HG02840 (cell line): ENCODE measurements around the gene PAQR3.

Experiments
- ATAC-seq: cut with Tn5 transposase; IDR thresholded peaks from one replicate; pipeline ENCODE4 v1.9.1; 2021; ENCODE audit warnings: mild to moderate bottlenecking, moderate library complexity, moderate number of reproducible peaks; ENCODE audit not compliant: unreplicated experiment, low FRiP score

The PAQR3 gene

DNA sequence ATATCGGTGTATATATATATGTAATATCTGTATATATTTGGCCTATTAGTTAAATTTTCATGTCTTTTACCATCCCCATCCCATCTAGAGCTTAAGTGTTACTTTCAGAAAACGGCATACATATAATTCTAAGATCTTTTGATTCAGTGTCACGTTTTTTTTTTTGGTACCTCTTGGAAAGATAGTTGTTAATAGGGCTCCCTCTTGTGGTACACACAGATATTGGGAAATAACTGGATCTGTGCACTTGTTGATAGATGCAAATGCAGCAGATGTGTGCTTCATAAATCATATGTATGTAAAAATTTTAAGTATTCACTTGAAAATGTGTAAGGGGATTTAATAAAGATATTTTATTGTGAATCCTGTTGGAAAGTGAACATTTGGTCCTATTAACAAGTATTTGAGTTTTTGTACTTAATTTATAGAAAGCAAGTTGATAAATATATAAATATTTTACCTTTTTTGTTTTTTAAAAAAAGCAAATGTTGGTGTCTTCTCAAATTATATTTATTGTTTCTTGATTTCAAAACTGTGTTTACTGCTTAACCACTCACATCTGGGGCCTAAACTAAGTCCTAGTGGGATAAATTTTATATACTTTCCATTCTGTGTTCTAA, 74.7 kb downstream of the PAQR3 start:
- no peak for ATAC-seq

- no peak for ATAC-seq
Measured at GRCh38 chr4:78863991-78864390, 75.2 kb downstream of the PAQR3 start.

DNA sequence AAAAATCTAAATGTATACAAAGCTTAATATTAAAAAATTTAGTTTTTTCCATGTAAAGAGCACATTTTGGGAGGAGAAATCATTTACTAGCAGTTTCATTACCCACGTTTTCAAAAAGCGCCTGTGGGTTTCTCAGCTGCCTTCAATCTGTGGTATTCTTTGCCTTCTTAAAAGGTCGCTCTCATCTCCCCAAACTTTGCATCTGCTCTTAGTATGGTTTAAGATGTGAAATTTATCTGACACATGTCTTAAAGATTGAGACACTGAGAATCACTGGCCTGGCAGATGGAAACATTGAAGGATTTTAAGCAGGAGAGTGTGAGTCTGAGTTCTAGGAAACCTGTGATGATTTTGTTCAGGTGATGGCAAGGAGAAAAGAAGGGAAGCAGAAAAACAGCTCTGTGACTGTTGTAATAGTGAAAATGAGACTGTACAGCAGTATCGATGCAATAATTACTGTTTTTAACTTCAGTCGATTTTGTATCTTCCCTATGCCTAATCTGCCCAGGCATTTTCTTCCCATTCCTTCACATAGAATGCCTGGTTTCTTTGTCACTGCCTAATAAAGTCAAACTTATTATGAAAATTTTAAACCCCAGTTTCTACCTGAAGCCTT, 75.9 kb downstream of the PAQR3 start:
- ATAC-seq: no peak

- ATAC-seq: no peak
Measured at GRCh38 chr4:78862314-78862737, 76.9 kb downstream of the PAQR3 start.
